SU-DHL-6 (cell line): ENCODE results near the gene GOPC.

Source experiments
- H2AFZ ChIP-seq: fragments of 200-600 bp; sonication (generic); 2 replicates; pipeline ENCODE4 v1.6.1; 2014; ENCODE audit warnings: low read depth, mild to moderate bottlenecking, moderate library complexity, mixed read lengths, antibody characterized with exemption, low read length; ENCODE audit not compliant: severe bottlenecking
- H3F3A ChIP-seq: fragments of 200-600 bp; shearing (Covaris generic); 2 replicates; pipeline ENCODE4 v1.6.0; 2016; ENCODE audit warnings: antibody characterized with exemption, mild to moderate bottlenecking; ENCODE audit not compliant: insufficient read depth
- H3K27ac ChIP-seq: fragments of 200-600 bp; sonication (generic); 2 replicates; pipeline ENCODE4 v1.5.1; 2016; ENCODE audit warnings: low read depth, mild to moderate bottlenecking, low read length, moderate library complexity, mixed read lengths
- H3K27me3 ChIP-seq: fragments of 200-600 bp; sonication (generic), shearing (Covaris generic); 2 replicates; pipeline ENCODE4 v1.6.0; 2014; ENCODE audit warnings: mild to moderate bottlenecking, low read length
- H3K36me3 ChIP-seq: fragments of 200-600 bp; sonication (generic); 2 replicates; pipeline ENCODE4 v1.6.1; 2014; ENCODE audit warnings: mild to moderate bottlenecking, low read length, mixed read lengths
- H3K4me2 ChIP-seq: fragments of 300-600, 200-600 bp; shearing (Covaris generic), sonication (generic); 2 replicates; pipeline ENCODE4 v1.6.0; 2014; ENCODE audit warnings: low read length, low read depth, mild to moderate bottlenecking; ENCODE audit not compliant: poor library complexity, severe bottlenecking
- H3K4me3 ChIP-seq: fragments of 200-600 bp; sonication (generic); 2 replicates; pipeline ENCODE4 v1.5.1; 2014; ENCODE audit warnings: antibody characterized with exemption, low read length, mild to moderate bottlenecking, mixed read lengths; ENCODE audit not compliant: insufficient read depth, poor library complexity, severe bottlenecking
- H3K79me2 ChIP-seq: fragments of 200-600 bp; sonication (generic); 2 replicates; pipeline ENCODE4 v1.6.1; 2014; ENCODE audit warnings: mild to moderate bottlenecking, low read length, moderate library complexity; ENCODE audit not compliant: insufficient read depth
- H3K9ac ChIP-seq: fragments of 200-600 bp; sonication (generic); 2 replicates; pipeline ENCODE4 v1.7.0; 2014; ENCODE audit warnings: mild to moderate bottlenecking, low read length
- H3K9me2 ChIP-seq: fragments of 200-600 bp; sonication (generic); replicated peaks from 2 replicates; pipeline ENCODE4 v1.6.1; 2014; ENCODE audit warnings: low read length; ENCODE audit not compliant: insufficient read depth
- H3K9me3 ChIP-seq: fragments of 200-600 bp; sonication (generic); 2 replicates; pipeline ENCODE4 v1.6.1; 2014; ENCODE audit warnings: low read length, mixed read lengths; ENCODE audit not compliant: insufficient read depth
- H4K20me1 ChIP-seq: fragments of 200-600 bp; sonication (generic); 2 replicates; pipeline ENCODE4 v1.6.1; 2014; ENCODE audit warnings: low read depth, mild to moderate bottlenecking, antibody characterized with exemption, low read length, moderate library complexity, mixed read lengths
- CTCF ChIP-seq: fragments of 200-600 bp; sonication (generic); IDR thresholded peaks from one replicate; pipeline ENCODE4 v1.5.1; 2017; ENCODE audit warnings: antibody characterized with exemption, mild to moderate bottlenecking, low read length, moderate library complexity; ENCODE audit not compliant: insufficient read depth, poor library complexity, severe bottlenecking
- EZH2phosphoT487 ChIP-seq: fragments of 200-600 bp; sonication (generic), shearing (Covaris generic); conservative IDR thresholded peaks from 2 replicates; pipeline ENCODE4 v1.6.1; 2018; ENCODE audit warnings: mild to moderate bottlenecking, antibody characterized with exemption, low read length, moderate library complexity, mixed read lengths

GOPC gene

GRCh38 chr6:117595099-117595923, 7.0 kb downstream of the GOPC start:
- no peaks in the 10 kb centered on the region for H3K27me3 ChIP-seq
- peaks cover 9% of the 10 kb centered on the region; the same call in 1 of the 2 replicates for H4K20me1 ChIP-seq
- H3K9me2 ChIP-seq = no peaks in the 10 kb centered on the region
- peaks cover 21% of the 10 kb centered on the region for H3K36me3 ChIP-seq
- H3F3A ChIP-seq = no peaks in the 10 kb centered on the region
- H3K9me3 ChIP-seq = no peaks in the 10 kb centered on the region
- H3K27ac ChIP-seq = no peak overlapping the region
- TF ChIP-seq EZH2phosphoT487 = no peak
- TF ChIP-seq CTCF = no peak
- no peak overlapping the region for H3K4me2 ChIP-seq
- H3K4me3 ChIP-seq = no peak overlapping the region
- H2AFZ ChIP-seq = no peak overlapping the region
- H3K9ac ChIP-seq = no peak overlapping the region
- peaks cover 99% of the 10 kb centered on the region for H3K79me2 ChIP-seq

GRCh38 chr6:117592983-117593759, 9.1 kb downstream of the GOPC start:
- Histone ChIP-seq H4K20me1 (peaks cover 9% of the 10 kb centered on the region; the same call in 1 of the 2 replicates), H3K9ac (no peak overlapping the region), H3K36me3 (peaks cover 22% of the 10 kb centered on the region), H3K9me3 (no peaks in the 10 kb centered on the region), H3K4me3 (no peak overlapping the region), H3K27me3 (no peaks in the 10 kb centered on the region), H3F3A (no peaks in the 10 kb centered on the region), H3K4me2 (no peak overlapping the region), H3K27ac (no peak overlapping the region), H3K9me2 (no peaks in the 10 kb centered on the region), H3K79me2 (peaks cover 94% of the 10 kb centered on the region), H2AFZ (no peak overlapping the region)
- no peak for TF ChIP-seq EZH2phosphoT487
- no peak for TF ChIP-seq CTCF

- H3K4me3 ChIP-seq = no peak overlapping the region
- no peak overlapping the region for H3K27ac ChIP-seq
- no peaks in the 10 kb centered on the region for H3F3A ChIP-seq
- H3K4me2 ChIP-seq = no peak overlapping the region
- peaks cover 91% of the 10 kb centered on the region for H3K79me2 ChIP-seq
- no peaks in the 10 kb centered on the region for H3K9me2 ChIP-seq
- no peaks in the 10 kb centered on the region for H3K9me3 ChIP-seq
- TF ChIP-seq EZH2phosphoT487 = no peak
- no peak for TF ChIP-seq CTCF
- no peak overlapping the region for H3K9ac ChIP-seq
- no peaks in the 10 kb centered on the region for H3K27me3 ChIP-seq
- peaks cover 20% of the 10 kb centered on the region for H3K36me3 ChIP-seq
- H4K20me1 ChIP-seq = peaks cover 9% of the 10 kb centered on the region; the same call in 1 of the 2 replicates
- no peak overlapping the region for H2AFZ ChIP-seq
These were observed 10.9 kb downstream of the GOPC start for GRCh38 chr6:117591405-117591804.
